ENCODE data around the gene HSPA9.

Gene HSPA9

DNA sequence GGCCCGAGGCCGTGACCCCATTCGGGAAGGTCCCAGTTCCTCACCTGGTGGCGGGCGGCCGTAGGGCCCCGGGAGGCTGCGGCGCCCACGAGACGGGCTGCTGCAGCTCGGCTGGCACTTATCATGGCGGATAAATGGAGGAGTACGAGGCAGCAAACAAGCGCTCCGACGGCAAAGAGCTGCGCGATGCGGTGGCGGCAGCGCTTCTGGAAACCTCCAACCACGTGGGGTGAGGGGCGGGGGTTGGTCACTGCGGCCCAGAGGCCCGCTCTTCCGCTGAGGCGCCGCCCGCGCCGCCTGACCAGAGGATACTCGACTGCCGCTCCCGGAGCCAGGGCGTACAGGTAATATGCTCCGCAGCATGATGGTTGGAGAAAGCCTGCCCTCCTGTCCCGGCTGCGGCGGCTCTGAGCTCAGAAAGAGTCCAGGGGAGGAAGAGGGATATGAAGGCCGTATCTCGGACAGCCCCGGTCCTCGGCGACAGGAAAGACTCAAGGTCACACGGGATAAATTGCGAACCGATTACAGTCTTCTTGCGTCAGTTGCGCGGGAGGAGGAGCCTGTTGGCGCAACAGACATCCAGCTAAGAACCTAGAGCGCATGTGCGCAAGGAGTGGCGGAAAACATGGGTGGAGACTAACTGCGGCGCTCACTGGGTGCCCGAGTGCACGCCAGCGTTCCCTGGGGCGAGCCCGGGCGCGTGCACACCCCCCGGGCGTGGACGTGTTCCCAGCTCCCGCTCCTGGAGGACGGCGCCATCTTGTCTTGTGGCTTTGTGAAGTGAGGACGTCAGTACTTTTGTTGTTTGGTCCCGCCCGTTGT is at the start of gene HSPA9:
Gene HSPA9, minus strand, starts transcription at position 208 of the 822 bp plus-strand sequence. Its CDS starts 83 bp downstream, at position 125.
- no peak for TF ChIP-seq CTCF (IDR thresholded peaks at IDR 0.05; ENCODE audit: borderline replicate concordance, insufficient read depth, low read depth, low read length)
- peak within 1 kb of the TSS; percentile 77 for H3K4me3 ChIP-seq (ENCODE audit: low read depth, low read length)

GRCh38 chr5:138623053-138623452 is 47.9 kb upstream of the HSPA9 start:
- TF ChIP-seq CTCF (IDR thresholded peaks at IDR 0.05; ENCODE audit: borderline replicate concordance, insufficient read depth, low read depth, low read length) = no peak
- H3K4me3 ChIP-seq (ENCODE audit: low read depth, low read length) = no peak overlapping the region

- TF ChIP-seq CTCF (IDR thresholded peaks at IDR 0.05; ENCODE audit: borderline replicate concordance, insufficient read depth, low read depth, low read length) = no peak
Measured at GRCh38 chr5:138622051-138622450, 46.9 kb upstream of the HSPA9 start.

DNA sequence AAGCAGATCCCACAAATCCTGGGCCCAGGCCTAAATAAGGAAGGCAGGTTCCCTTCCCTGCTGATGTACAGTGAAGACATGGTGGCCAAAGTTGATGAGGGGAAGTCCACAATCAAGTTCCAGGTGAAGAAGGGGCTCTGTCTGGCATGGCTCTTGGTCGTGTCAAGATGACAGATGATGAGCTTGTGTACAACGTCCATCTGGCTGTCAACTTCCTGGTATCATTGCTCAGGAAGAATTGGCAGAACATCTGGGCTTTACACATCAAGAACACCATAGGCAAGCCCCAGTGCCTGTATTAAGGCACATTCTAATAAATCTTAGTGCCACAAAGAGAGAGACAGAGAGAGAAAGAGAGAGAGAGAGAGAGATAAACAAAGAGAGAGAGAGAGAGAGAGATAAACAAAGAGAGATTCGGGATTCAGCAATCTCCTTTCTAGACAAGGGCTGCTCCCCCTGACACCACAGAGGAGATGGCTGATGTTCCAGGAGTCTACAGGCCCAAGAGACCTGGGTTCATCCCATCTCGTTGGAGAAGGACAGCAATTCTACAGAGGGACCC is 45.5 kb upstream of the HSPA9 start:
- TF ChIP-seq CTCF (IDR thresholded peaks at IDR 0.05; ENCODE audit: borderline replicate concordance, insufficient read depth, low read depth, low read length) = no peak
- no peak overlapping the region for H3K4me3 ChIP-seq (ENCODE audit: low read depth, low read length)

More at GRCh38 chr5:138622051-138622450, 46.9 kb upstream of the HSPA9 start:
- H3K4me3 ChIP-seq (ENCODE audit: low read depth, low read length) = no peak overlapping the region

DNA sequence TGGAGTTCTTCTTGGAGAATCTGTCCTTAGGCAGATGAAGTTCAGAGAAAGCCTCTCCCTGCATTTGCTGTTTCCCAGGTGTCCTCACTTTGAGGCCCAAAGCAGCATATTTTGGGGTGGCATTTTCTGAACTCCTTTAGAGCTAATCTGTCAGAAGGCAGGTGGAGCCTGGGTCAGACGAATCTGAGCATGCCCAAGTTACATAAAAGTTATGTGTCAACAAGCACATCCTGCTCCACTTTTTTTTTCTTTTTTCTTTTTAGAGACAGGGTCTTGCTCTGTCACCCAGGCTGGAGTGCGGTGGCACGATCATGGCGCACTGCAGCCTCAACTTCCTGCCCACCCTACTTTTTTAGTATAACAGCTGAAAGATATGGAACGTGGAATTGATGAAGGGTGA is 41.3 kb upstream of the HSPA9 start:
- TF ChIP-seq CTCF (IDR thresholded peaks at IDR 0.05; ENCODE audit: borderline replicate concordance, insufficient read depth, low read depth, low read length) = no peak
- no peak overlapping the region for H3K4me3 ChIP-seq (ENCODE audit: low read depth, low read length)

DNA sequence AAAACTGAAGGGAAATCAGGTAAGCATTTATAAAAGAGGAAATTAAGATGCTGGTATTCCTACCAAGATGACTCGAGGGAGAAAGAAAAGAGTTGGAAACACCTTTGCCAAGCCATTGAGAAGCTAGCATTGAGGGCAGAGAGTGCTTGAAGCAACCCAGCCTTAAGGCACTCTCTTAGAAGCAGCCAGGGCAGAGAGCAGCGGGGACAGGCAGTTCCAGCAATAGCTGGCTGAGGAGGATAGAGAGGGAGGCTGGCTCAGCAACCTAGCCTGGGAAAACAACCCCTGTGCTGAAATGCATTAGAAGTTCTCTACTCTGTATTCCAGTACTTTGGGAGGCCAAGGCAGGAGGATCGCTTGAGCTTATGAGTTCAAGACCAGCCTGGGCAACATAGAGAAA is 40.3 kb upstream of the HSPA9 start:
- no peak overlapping the region for H3K4me3 ChIP-seq (ENCODE audit: low read depth, low read length)
- no peak for TF ChIP-seq CTCF (IDR thresholded peaks at IDR 0.05; ENCODE audit: borderline replicate concordance, insufficient read depth, low read depth, low read length)

Measured in GM12875 (cell line).